ENCODE measurements around the gene NDUFAF8.

NDUFAF8 gene

GRCh38 chr17:81195941-81196495 lies 43.1 kb upstream of the NDUFAF8 start:
- Histone ChIP-seq H3K9me3 (ENCODE audit: insufficient read depth, low read length) (no peaks in the 10 kb centered on the region), H3K36me3 (ENCODE audit: low read length) (no peaks in the 10 kb centered on the region), H3K4me2 (ENCODE audit: low read depth, low read length, poor library complexity, severe bottlenecking) (no peak overlapping the region), H3F3A (ENCODE audit: insufficient read depth) (no peaks in the 10 kb centered on the region), H3K27ac (ENCODE audit: low read depth, low read length) (no peak overlapping the region), H3K27me3 (ENCODE audit: low read length) (no peaks in the 10 kb centered on the region), H4K20me1 (ENCODE audit: low read depth, low read length) (no peaks in the 10 kb centered on the region), H3K9me2 (replicated peaks; ENCODE audit: insufficient read depth, low read length) (no peaks in the 10 kb centered on the region), H3K4me3 (ENCODE audit: insufficient read depth, low read length, poor library complexity, severe bottlenecking) (no peak overlapping the region), H3K79me2 (ENCODE audit: insufficient read depth, low read length) (no peaks in the 10 kb centered on the region), H3K9ac (ENCODE audit: low read length) (no peak overlapping the region), H2AFZ (ENCODE audit: low read depth, low read length, severe bottlenecking) (no peak overlapping the region)
- no peak for TF ChIP-seq CTCF (IDR thresholded peaks at IDR 0.05; ENCODE audit: insufficient read depth, low read length, poor library complexity, severe bottlenecking)
- TF ChIP-seq EZH2phosphoT487 (conservative IDR thresholded peaks at IDR 0.05; ENCODE audit: low read length) = no peak

DNA sequence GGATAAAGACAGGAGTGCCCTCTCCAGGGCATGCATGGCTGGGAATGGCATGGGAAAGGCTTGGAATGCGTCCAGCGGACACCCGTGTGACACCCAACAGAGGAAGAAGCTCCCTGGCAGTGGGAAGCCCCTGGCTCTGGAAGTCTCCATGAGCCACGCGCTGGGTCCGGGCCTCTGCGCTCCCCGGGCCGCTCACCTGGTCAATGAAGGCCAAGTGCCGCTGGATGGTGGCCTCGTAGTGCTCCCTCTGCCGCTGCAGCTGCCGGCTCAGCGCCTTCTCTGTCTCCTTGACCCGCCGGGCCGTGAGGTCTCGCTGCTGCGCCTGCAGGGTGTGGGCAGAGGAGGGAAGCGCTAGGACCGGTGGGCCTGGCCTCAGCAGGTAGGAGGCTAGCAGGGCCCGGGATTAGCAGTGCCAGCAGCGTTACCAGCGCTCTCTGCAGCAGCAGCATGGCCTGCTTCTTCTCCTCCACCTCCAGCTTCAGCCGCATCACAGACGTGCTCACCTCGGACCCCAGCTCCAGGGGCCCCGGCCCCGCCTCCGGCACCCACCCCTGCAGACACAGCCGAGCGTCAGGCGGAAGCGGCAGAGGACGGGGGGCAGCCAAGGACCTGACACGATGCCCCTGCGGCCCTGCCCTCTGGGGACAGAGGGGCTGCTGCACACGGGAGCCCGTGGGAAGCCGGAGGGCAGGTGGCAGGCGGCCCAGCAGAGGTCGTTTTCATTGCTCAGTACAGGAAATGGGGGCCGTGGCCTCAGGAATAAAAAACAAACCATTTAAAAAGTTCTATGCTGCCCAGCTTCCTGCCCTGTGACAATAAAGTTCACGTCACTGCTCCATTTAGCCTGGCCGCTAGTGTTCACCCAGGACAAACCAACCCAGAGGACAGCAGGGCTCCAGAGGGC lies 42.4 kb upstream of the NDUFAF8 start:
- Histone ChIP-seq H3K9ac (ENCODE audit: low read length) (no peak overlapping the region), H3K36me3 (ENCODE audit: low read length) (no peaks in the 10 kb centered on the region), H4K20me1 (ENCODE audit: low read depth, low read length) (no peaks in the 10 kb centered on the region), H3K27ac (ENCODE audit: low read depth, low read length) (no peak overlapping the region), H3K27me3 (ENCODE audit: low read length) (no peaks in the 10 kb centered on the region), H2AFZ (ENCODE audit: low read depth, low read length, severe bottlenecking) (no peak overlapping the region), H3K9me3 (ENCODE audit: insufficient read depth, low read length) (no peaks in the 10 kb centered on the region), H3K4me3 (ENCODE audit: insufficient read depth, low read length, poor library complexity, severe bottlenecking) (no peak overlapping the region), H3K79me2 (ENCODE audit: insufficient read depth, low read length) (no peaks in the 10 kb centered on the region), H3F3A (ENCODE audit: insufficient read depth) (no peaks in the 10 kb centered on the region), H3K9me2 (replicated peaks; ENCODE audit: insufficient read depth, low read length) (no peaks in the 10 kb centered on the region), H3K4me2 (ENCODE audit: low read depth, low read length, poor library complexity, severe bottlenecking) (no peak overlapping the region)
- TF ChIP-seq CTCF (IDR thresholded peaks at IDR 0.05; ENCODE audit: insufficient read depth, low read length, poor library complexity, severe bottlenecking) = no peak
- no peak for TF ChIP-seq EZH2phosphoT487 (conservative IDR thresholded peaks at IDR 0.05; ENCODE audit: low read length)

DNA sequence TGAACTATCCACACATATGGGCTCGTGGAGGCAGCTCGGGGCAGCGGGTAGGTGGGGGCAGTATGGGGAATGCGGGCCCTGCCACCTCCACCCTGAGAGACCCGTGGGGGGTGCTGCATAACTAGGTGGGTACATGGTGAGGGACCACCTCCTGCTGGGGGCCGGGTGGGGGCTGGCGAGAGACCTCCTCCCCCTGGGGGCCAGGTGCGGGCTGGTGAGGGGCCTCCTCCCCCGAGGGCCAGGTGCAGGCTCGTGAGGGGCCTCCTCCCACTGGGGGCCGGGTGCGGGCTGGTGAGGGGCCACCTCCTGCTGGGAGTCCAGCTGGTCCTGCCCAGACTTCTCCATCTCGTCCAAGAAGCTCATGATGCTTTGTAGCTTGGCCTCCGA lies 41.7 kb upstream of the NDUFAF8 start:
- H4K20me1 ChIP-seq (ENCODE audit: low read depth, low read length) = no peaks in the 10 kb centered on the region
- H3K36me3 ChIP-seq (ENCODE audit: low read length) = no peaks in the 10 kb centered on the region
- no peaks in the 10 kb centered on the region for H3F3A ChIP-seq (ENCODE audit: insufficient read depth)
- H3K27me3 ChIP-seq (ENCODE audit: low read length) = no peaks in the 10 kb centered on the region
- no peak overlapping the region for H3K4me3 ChIP-seq (ENCODE audit: insufficient read depth, low read length, poor library complexity, severe bottlenecking)
- no peaks in the 10 kb centered on the region for H3K79me2 ChIP-seq (ENCODE audit: insufficient read depth, low read length)
- H3K27ac ChIP-seq (ENCODE audit: low read depth, low read length) = no peak overlapping the region
- no peaks in the 10 kb centered on the region for H3K9me3 ChIP-seq (ENCODE audit: insufficient read depth, low read length)
- H2AFZ ChIP-seq (ENCODE audit: low read depth, low read length, severe bottlenecking) = no peak overlapping the region
- TF ChIP-seq EZH2phosphoT487 (conservative IDR thresholded peaks at IDR 0.05; ENCODE audit: low read length) (no peak), CTCF (IDR thresholded peaks at IDR 0.05; ENCODE audit: insufficient read depth, low read length, poor library complexity, severe bottlenecking) (no peak)
- H3K4me2 ChIP-seq (ENCODE audit: low read depth, low read length, poor library complexity, severe bottlenecking) = no peak overlapping the region
- no peak overlapping the region for H3K9ac ChIP-seq (ENCODE audit: low read length)
- H3K9me2 ChIP-seq (replicated peaks; ENCODE audit: insufficient read depth, low read length) = no peaks in the 10 kb centered on the region
